GM19438 (cell line): ENCODE data around the gene LAMB4.

Source experiments
- ATAC-seq: cut with Tn5 transposase; IDR thresholded peaks from one replicate; pipeline ENCODE4 v1.9.1; 2021; ENCODE audit warnings: low read depth; ENCODE audit not compliant: unreplicated experiment

The LAMB4 gene

DNA sequence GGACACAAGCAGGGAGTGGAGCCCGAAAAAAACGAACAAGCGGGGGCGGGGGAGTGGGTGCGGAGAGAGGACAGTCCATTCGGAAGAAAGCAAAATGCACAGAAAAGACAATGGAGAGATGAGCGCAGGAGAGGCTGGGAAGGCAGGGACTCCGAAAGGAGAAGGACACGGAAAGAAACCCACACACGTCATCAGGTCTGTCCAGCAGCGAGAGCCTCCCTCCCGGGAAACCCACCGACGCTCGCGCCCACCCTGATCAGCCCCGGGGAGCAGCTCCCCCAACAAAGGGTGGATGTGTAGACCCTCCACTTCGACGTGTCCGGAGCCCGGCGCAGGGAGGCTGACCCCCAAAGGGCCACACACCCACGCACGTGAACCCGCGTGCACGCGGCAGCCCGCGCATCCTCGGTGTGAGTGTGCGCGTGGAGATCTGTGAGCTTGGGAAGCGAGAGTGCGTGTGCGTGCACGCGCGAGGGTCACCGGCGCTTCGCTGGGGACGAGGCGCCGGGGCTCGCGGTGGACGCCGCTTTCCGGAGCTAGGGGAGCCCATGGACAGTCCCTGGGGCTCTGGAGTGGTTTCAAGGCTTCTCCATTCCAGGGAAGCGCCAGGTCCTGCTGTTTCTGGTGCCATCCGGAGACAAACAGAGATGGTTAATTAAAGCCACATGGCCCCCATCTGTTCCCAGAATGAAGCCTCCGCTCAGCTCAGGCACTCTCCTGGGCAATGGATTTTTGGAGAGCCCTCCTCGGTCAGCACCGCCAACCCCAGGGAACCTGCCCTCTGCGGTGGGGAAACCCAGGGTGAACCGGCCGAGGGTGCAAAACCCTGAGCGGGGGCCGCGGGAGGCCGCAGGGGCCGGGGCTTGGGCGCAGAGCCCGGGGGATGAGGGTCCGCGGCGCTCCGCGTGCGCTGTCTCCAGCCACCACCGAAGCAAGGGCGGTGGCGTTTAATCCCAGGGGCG lies 128.1 kb downstream of the LAMB4 start:
- no peak for ATAC-seq

DNA sequence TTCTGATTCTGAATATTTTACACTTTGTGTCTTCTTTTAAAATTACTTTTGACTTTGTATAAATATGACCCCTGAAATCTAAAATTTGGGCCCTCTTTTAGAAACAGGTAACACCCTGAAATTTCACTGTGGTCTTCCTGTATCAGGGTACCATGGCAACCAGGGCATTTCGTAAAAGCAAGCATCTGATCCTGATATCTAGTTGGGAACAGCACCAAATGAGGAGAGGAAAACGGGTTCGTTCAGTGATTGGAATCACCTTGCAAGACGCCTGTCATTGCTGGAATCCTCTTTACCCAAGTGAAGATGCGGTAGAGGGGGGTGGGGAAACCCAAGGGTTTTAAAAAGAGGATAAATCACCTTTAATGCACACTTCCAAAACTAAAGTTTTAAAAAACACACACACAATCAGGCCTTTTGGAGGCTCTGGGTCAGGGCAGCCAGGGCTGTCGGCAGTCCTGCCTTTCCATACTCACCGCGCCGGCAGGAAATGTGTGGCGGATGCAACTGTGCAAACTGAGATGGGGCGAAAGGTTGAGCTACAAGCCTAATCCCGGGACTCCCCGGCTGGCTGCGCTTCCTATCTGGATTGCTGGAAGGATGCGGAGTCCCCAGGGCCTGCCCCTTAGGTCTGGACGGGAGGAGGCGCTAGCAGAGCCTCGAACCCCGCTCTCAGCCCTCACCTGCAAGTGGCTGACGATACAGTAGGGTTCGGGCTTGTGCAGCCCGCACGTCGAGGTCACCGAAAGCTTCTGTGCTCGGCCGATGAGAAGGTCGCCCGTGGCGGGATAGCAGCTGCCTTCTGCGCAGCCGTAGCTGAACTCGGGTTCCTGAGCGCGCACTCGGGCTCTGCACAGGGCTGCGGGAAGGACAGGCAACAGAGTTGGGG lies 129.0 kb downstream of the LAMB4 start:
- no peak for ATAC-seq

DNA sequence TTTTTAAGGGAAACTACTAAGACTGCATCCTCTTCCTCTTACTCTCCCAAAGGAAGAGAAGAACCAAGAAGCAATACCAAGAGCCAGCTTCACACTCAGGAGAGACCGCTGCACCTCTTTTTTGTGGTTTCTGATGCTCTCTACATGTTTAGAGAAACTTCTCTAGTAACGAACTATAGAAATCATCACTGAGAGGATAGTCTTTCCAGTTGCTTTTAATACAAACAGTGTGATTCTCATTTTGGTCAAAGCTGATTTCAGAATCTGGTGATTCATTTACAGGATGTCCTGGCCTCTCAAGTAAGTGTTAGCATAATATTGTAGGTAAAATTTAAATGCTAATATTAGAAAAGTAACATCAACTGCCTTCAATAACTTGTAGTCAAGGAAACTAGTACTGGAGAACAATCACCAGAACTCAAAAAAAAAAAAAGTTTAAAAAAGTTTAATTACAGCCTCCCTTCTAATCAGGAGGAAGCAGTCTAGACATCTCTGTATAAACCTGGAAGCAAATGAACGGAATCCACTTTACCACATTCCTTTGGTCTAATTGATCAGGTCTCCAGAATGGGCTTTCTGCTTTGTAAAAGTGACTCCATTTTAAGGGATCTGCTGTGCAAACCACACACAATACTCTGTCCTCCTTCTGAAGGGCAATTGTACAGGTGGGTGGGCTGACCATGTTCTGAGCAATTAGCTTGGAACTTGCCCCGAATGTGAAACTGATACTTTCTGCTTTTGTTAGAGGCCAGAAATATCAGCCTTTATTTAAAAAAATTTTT lies 130.2 kb downstream of the LAMB4 start:
- no peak for ATAC-seq

DNA sequence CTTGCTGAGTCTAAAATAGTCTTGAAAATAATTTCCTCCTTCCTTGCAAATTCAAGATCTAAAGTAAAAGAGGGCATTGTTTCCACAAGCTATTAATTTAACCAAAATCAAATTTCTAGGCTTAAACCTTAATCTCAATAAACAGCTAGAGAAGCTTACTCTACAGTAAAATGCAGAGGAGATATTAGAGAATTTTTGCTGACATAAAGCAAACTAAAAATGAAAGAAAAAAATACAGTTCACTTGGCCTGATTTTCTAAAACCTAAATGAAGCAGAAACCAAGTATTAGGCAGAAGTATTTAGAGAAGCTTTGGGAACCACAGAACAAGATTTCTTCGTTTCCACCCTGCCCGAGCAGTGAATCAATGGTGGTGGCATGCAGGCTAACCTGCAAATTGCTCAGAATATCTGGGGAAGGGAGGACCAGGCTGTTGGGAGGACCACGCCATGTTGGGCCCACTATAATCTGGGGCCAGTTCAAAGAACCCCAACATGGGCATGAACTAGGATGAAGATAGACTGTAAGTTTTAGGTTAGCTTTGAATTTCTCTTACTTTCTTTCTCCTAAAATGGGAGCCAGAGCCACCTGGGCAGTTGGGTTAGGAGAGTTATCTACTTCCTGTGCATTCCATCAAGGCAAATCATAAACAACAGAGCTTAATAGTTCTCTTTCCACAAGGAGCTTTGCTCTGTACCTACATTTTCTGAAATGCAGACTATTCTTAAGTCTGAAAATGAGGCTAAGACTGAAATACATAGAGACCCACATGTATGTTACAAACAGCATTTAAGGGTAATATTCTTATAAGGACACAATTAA lies 131.3 kb downstream of the LAMB4 start:
- ATAC-seq = no peak

DNA sequence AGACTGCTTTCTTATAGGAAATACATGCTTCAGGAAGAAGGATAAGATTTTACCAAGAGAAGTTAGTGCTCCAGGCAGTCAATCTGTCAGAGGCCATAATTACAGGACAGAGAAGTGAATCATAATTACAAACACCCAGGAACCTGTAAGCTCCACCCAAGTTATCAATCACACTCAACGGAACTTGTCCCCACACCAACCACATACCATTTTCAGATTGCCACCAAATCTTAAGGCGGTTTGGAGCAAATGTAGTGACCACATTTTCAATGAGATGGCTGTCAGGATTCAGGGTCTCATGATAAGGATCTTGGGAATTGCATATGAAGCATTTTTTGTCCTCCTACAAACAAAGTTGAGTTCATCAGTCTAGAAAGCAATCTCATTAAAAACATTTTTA lies 132.0 kb downstream of the LAMB4 start:
- no peak for ATAC-seq

DNA sequence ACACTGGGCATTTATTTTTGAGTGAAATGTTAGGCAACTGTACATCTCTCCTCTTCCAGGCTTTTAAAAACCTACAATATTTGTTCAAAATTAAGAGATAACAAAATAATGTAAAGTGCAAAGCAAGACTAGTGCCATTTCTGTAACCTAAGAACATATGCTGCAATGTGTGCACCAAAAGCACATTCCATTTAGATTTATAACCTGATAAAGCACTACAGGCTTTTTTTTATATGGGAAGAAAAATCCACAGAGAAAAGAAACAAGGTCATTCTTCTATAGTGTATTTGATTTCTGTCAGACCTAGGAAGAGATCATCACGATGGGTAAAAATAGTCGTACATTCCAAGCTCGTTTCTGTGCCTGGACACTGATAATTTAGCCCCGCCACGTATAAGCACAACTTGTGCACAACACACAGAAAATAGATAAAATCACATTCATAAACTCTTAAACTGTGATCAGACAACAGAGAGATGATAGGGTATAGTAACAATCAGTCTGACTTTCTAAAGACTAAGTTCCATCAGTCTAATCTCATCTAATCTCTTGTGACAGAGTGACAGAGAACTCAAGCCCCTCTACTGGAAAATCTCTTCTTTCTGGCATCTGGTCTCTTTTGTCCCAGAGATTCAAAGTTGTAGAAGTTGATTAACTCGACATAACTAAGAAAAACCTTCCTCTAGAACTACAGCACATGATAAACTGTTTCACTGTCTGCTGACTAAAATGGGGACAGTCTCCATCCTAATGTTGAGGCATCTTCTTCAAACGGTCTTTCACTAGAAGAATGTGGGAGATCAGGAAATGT lies 133.9 kb downstream of the LAMB4 start:
- no peak for ATAC-seq

DNA sequence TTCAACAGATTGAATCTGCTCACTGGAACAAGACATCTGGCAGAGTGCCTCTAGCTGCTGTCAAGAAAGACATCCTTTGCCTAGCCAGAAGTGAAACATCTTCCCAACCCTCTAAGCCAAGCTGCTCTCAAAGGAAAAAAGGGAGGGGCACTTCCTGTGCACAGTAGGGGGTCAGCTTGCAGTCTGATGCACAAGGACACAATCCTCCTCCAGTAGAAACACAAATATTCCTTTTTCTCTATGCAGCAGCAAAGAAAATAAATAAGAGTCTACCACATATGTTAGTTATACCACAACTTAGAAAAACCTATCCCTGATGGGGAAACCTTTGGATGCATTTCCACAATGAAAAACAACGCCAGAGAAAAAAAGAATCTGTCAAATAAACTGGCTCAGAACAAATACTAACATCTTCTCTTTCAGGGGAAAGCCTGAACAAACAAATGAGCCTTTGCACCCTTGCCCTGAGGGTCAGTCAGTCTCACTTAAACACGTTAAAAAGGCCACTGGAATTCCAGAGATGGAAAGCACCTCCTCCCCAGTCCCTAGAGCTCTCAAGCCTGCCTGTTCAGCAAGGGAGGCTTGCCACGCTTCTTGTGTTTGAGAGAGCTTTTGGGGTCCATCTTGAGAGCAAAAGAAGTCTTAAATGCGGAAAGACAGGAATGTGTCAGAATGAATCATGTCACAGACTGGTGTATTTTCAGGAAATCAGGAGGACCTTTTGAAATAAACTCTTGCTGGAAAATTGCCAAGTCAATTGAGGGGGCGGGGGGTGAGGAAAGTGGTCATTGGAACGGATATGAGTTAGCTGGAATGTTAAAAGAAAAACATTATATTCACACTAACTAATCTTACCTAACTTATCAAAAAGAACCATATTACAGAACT lies 134.7 kb downstream of the LAMB4 start:
- ATAC-seq = no peak

DNA sequence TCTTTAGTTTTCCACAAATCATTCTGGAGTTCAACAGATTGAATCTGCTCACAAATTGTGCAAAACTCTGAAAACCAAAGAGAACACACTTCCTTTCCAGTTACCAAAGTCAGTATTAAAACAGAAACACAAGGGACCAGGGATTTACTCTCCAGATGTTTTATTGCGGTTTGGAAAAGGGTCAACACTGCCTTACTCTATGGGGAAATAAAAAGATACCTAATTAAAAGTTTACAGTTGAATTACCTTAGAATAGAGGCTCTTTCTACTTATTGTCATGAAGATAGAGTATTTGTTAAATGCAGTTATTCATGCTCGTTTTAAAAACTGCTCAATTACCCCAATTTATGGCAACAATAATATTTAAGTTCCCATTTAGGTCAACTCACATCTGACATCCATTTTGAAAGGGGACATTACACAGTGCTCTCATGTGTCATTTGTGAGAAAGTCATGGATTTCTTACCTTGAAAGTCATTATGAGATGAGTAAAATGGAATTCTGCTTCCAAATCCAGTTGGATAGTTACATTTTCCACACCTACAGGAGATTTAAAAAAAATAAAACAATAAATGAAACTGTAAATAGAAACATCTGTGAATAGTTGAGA lies 135.6 kb downstream of the LAMB4 start:
- no peak for ATAC-seq

DNA sequence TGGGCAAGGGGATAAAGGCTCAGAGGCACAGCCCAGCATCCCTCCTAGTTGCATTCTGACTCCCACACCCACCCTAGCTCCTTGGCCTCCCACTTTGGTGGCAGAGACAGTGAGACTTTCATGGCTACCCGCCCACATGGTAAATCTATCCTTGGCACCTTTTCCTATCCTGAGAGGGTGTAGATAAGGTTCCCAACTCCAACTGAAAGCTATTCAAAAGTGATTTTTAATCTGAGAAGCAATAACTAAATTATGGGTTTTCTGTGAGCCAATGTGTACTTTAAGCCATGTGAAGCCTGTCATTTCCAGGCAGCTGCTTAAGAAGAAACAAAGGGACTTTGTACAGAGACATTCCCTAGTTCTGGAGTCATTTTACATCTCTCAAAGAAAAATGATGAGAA lies 136.3 kb downstream of the LAMB4 start:
- ATAC-seq = no peak

DNA sequence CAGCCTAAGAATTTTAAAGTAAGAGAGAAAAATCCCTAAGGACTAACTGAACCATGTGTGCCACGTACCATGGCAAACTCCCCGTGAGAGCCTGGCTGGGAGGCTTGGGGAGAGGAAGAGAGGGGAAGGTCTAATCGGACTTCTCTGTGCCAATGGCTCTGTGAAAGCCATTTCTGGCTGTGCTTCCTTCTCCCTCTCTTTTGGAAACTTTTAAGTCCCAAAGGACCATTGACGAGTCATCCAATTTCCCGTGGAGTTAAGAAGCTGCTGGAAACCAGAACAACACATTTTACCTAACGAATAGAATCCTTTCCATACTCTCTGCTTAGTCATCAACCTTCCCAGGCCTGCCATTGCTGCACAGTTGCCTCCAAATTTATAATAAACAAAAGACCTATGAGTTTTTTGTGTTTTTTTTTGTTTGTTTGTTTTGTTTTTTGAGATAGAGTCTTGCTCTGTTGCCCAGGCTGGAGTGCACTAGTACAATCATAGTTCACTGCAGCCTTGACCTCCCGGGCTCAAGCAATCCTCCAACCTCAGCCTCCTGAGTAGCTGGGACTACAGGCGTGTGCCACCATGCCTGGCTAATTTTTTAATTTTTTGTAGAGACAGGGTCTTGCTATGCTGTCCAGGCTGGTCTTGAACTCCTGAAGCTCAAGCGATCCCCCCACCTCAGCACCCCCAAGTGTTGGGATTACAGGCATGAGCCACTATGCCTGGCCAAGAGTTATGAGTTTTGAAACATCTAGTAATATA lies 140.4 kb downstream of the LAMB4 start:
- ATAC-seq = no peak

DNA sequence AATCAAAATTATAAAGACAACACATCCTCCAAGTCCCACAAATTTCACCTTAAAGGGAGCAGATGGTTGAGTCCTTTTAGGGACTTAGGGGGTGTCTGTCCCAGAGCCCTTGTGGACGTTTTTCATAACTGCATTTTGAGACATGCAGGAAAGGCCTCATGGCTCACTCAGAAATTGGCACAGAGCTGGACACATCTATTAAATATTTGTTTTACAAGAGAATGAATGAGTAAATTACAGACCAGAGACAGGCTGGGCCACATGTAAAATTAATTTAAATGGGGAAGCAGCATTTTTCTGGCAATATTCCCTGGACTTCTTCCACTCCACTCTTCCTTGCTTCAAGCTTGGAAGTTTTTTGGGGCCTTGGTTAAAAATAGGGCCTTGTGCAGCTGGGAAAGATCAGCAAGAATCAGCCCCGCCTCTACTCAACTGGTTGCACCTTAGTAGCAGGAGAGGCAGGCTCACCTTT lies 147.2 kb downstream of the LAMB4 start:
- ATAC-seq = no peak

DNA sequence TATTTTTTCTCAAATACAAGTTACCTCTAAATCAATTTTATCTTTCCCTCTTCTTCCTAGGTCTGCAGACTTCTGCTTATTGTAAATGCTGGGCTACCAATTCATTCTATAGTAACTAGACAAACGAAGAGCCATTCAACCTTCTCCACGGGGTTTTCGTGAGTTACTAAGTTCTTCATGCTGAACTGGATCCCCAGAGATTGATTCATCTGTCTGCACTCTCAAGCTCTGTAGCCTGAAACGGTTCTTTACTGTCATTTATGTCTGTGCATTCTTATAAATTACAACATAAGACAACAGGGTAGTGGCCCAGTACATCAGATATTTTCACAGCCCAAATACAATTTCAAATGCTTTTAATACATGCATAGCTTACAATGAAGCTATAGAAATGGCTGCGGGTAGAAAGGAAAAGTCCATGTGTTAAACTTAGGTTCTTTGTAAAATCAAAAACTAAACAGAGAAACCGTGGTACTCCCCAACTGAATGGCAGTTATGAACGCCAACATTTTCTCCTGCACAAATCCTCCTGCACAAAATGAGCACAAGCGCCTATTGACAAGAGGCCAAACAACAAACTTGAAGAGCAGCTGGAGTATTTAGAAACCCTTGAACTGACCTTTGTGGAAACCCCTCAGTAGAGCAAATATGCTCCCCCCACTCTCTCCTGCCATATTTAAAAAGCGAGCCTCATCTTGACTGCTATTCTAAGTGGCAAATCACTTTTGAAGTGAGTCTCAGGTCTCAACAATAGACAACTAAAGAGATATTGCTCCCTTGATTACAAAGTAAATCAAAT lies 147.9 kb downstream of the LAMB4 start:
- ATAC-seq = no peak

DNA sequence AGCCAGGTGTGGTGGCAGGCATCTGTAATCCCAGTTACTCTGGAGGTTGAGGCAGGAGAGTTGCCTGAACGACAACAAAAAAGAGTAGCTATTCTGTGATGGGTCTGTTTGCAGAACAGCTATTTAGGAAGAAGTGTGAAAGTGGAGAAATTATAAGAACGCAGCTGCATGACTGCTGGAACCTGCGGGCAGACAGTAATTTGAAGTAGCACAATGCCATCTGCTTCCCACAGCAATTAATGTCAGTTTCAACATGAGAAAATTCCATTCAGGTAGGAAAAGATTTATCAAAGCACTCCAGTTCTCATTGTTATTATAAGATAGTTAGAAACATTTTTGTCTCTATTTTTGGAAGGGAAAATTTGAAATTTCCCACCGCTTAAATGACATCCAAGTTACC lies 148.7 kb downstream of the LAMB4 start:
- ATAC-seq = no peak

DNA sequence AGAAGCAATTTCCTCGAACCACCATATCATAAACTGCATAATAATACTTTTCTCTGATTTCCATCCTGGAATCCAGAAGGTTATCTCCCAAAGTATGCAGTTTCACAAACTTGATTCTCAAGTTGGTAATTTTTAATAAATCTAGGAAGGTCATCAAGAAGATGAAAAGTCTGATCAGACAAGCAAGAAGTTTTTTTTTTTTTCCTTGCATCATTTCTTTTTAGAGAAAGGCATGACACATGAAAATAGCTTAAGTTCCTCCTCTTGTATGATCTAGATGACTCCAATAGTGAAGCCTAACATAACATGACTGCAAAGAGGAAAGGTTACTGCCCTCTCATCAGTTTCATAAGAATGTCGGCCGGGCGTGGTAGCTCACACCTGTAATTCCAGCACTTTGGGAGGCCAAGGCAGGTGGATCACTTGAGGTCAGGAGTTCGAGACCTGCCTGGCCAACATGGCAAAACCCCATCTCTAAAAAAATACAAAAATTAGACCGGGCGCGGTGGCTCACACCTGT lies 149.4 kb downstream of the LAMB4 start:
- no peak for ATAC-seq

DNA sequence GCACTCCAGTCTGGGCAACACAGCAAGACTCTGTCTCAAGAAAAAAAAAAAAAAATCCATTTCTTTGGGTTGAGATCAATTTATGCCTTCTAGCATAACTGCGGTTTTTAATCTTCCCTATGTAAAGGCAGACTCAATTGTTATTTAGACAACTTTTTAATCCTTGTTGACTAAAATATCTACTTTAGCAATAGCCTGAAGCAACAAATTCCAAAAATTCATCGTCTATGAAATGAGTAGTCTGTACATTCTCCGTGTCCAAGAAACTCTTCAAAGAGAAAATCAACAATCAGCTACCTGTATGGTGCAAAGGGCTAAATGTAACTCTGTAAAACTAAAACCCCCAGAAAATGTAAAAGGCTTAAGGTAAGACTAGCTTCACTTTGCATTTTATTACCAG lies 150.0 kb downstream of the LAMB4 start:
- no peak for ATAC-seq
